Measurements from ENCODE around the gene FANCI.

- TF ChIP-seq SUZ12 (IDR thresholded peaks at IDR 0.05; ENCODE audit: extremely low read depth, insufficient read depth, insufficient read length), result no peak
- no peak for TF ChIP-seq ZNF274 (IDR thresholded peaks at IDR 0.05; ENCODE audit: low read depth, low read length)
Observed at GRCh38 chr15:89309993-89310392, 66.2 kb downstream of the FANCI start.
